Measurements from ENCODE around the gene TMEM69.

TMEM69 gene

GRCh38 chr1:45730780-45731319, 42.9 kb downstream of the TMEM69 start:
- TF ChIP-seq ZNF518A (tag by site-specific recombination; conservative IDR thresholded peaks at IDR 0.05; ENCODE audit: low read depth) (no peak), ZNF274 (IDR thresholded peaks at IDR 0.05; ENCODE audit: low read length) (no peak), ZNF274 (tag by site-specific recombination; IDR thresholded peaks at IDR 0.05; ENCODE audit: borderline replicate concordance) (no peak), ZNF19 (tag by site-specific recombination; IDR thresholded peaks at IDR 0.05; ENCODE audit: low read depth) (no peak), ZBTB7A (tag by site-specific recombination; IDR thresholded peaks at IDR 0.05; ENCODE audit: low read depth) (no peak), FEZF1 (tag by site-specific recombination; IDR thresholded peaks at IDR 0.05) (no peak), ZNF626 (tag by site-specific recombination; IDR thresholded peaks at IDR 0.05) (no peak), ZNF629 (tag by site-specific recombination; IDR thresholded peaks at IDR 0.05) (no peak), ZNF140 (tag by site-specific recombination; IDR thresholded peaks at IDR 0.05) (no peak), IKZF3 (tag by site-specific recombination; IDR thresholded peaks at IDR 0.05) (no peak), ZNF280C (tag by site-specific recombination; IDR thresholded peaks at IDR 0.05) (no peak), PRDM4 (tag by site-specific recombination; IDR thresholded peaks at IDR 0.05) (no peak), ZNF2 (tag by site-specific recombination; IDR thresholded peaks at IDR 0.05) (no peak), ZNF174 (tag by site-specific recombination; IDR thresholded peaks at IDR 0.05) (no peak), ZNF664 (tag by site-specific recombination; IDR thresholded peaks at IDR 0.05) (no peak), ZNF302 (tag by site-specific recombination; IDR thresholded peaks at IDR 0.05; ENCODE audit: low read depth) (no peak)
- CTCF ChIA-PET: no interaction called here
- Histone ChIP-seq H3K4me1 (ENCODE audit: control insufficient read depth, insufficient read depth, low read length) (no peaks in the 10 kb centered on the region), H3K4me3 (ENCODE audit: low read depth, low read length) (no peak overlapping the region), H3K9me3 (ENCODE audit: control insufficient read depth, insufficient read depth, low read depth, low read length) (no peaks in the 10 kb centered on the region), H3K36me3 (ENCODE audit: control insufficient read depth in 2 of 2, insufficient read depth in 1 of 2, low read length in 2 of 2) (peaks cover 3 to 9% of the 10 kb centered on the region in 2 experiments; a peak in 2 of 3 replicates), H3K27ac (ENCODE audit: extremely low read depth, low read depth, low read length) (no peak overlapping the region)
- POLR2A ChIA-PET: no interaction called here

GRCh38 chr1:45739137-45739536, 51.2 kb downstream of the TMEM69 start:
- POLR2A ChIA-PET: no interaction called here
- Histone ChIP-seq H3K4me3 (ENCODE audit: low read depth, low read length) (no peak overlapping the region), H3K27ac (ENCODE audit: extremely low read depth, low read depth, low read length) (no peak overlapping the region), H3K36me3 (ENCODE audit: control insufficient read depth in 2 of 2, insufficient read depth in 1 of 2, low read length in 2 of 2) (peaks cover 3 to 18% of the 10 kb centered on the region in 2 experiments; a peak in 2 of 3 replicates), H3K4me1 (ENCODE audit: control insufficient read depth, insufficient read depth, low read length) (no peaks in the 10 kb centered on the region), H3K9me3 (ENCODE audit: control insufficient read depth, insufficient read depth, low read depth, low read length) (no peaks in the 10 kb centered on the region)
- CTCF ChIA-PET: no interaction called here
- TF ChIP-seq ZNF394 (tag by site-specific recombination; IDR thresholded peaks at IDR 0.05; ENCODE audit: borderline replicate concordance): no peak
- TF ChIP-seq ZNF660 (tag by site-specific recombination; IDR thresholded peaks at IDR 0.05): no peak
- TF ChIP-seq ZNF404 (tag by site-specific recombination; IDR thresholded peaks at IDR 0.05): no peak
- TF ChIP-seq ZNF280C (tag by site-specific recombination; IDR thresholded peaks at IDR 0.05): no peak
- no peak for TF ChIP-seq ZNF521 (tag by site-specific recombination; IDR thresholded peaks at IDR 0.05)
- no peak for TF ChIP-seq ZNF391 (tag by site-specific recombination; IDR thresholded peaks at IDR 0.05; ENCODE audit: borderline replicate concordance, low read depth)
- no peak for TF ChIP-seq ZNF175 (tag by site-specific recombination; IDR thresholded peaks at IDR 0.05)
